ENCODE data around the gene RORB.

RORB gene

GRCh38 chr9:74663439-74663838, 166.3 kb downstream of the RORB start:
- DNase-seq (ENCODE audit: low spot score) = no peak

GRCh38 chr9:74666625-74667316, 169.6 kb downstream of the RORB start:
- no peak for TF ChIP-seq CTCF (IDR thresholded peaks at IDR 0.05; ENCODE audit: extremely low read depth, missing control alignments)
- DNase-seq (ENCODE audit: low spot score) = no peak

More at GRCh38 chr9:74663439-74663838, 166.3 kb downstream of the RORB start:
- TF ChIP-seq CTCF (IDR thresholded peaks at IDR 0.05; ENCODE audit: extremely low read depth, missing control alignments) = no peak

DNA sequence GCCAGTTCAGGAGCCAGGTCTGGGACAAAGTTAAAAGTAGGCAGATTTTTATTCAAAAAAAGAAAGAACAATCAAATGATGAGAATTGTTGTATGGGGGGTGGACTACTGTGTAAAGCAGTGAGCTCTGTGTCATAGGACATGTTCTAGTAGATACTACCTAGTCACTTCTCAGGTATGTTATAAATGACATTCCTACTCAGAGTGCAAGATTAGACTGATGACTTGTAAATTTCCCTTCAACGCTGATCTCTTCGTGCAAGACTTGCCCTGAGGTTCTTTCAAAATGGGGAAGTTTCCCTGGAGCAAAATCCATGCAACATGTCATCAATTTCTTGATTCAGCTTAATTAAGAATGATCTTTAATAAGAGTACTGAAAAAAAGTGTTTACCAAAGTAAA, 175.1 kb downstream of the RORB start:
- TF ChIP-seq CTCF (IDR thresholded peaks at IDR 0.05; ENCODE audit: extremely low read depth, missing control alignments) = no peak
- no peak for DNase-seq (ENCODE audit: low spot score)

DNA sequence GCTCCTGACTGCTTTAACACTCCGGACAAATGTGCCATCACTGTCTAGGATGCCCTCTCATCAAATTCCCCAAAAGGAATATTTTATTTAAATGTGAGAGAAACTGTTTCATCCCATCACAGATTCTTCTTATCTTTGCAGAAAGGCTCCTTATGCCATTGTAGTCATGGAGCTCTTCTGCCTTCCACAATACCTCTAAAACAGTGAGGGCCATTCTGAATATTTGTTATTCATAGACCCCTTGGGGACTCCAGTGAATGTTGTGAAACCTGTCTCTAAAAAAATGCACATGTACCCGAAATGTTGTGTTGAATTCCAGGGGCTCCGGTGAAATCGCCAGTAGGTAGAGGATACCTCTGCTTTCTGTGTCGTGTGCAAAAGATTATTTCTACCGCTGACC, 176.9 kb downstream of the RORB start:
- no peak for DNase-seq (ENCODE audit: low spot score)
- no peak for TF ChIP-seq CTCF (IDR thresholded peaks at IDR 0.05; ENCODE audit: extremely low read depth, missing control alignments)

- no peak for DNase-seq (ENCODE audit: low spot score)
- no peak for TF ChIP-seq CTCF (IDR thresholded peaks at IDR 0.05; ENCODE audit: extremely low read depth, missing control alignments)
Observed at GRCh38 chr9:74681906-74682305, 184.8 kb downstream of the RORB start.

GRCh38 chr9:74683322-74683721, 186.2 kb downstream of the RORB start:
- TF ChIP-seq CTCF (IDR thresholded peaks at IDR 0.05; ENCODE audit: extremely low read depth, missing control alignments) = no peak
- no peak for DNase-seq (ENCODE audit: low spot score)

- TF ChIP-seq CTCF (IDR thresholded peaks at IDR 0.05; ENCODE audit: extremely low read depth, missing control alignments) = no peak
- no peak for DNase-seq (ENCODE audit: low spot score)
Observed at GRCh38 chr9:74691058-74691457, 193.9 kb downstream of the RORB start.

Measured in GM20000 (cell line).